IPS DF 19.7 (cell line): ENCODE data around the gene HOMER3.

Source experiments
- DNase-seq: peaks from one replicate; pipeline ENCODE4 v3.0.0-alpha.2; 2013; ENCODE audit warnings: low read depth, low spot score

The HOMER3 gene

GRCh38 chr19:18879579-18880373 lies 61.2 kb downstream of the HOMER3 start:
- DNase-seq: no peak
